Transverse colon (tissue), 3 donors: ENCODE data around the gene ABHD5.

Experiments used
- CTCF ChIP-seq, 5 experiments: fragments of 200-600 bp in 3 of 5; fragments of 450-650 bp in 2 of 5; sonication (generic) in 3 of 5; IDR thresholded peaks; 1 replicate in 2 of 5; 2 replicates in 3 of 5; pipeline ENCODE4 v1.5.1; 2016 to 2017; ENCODE audit warnings: antibody characterized with exemption in 5 of 5, inconsistent platforms in 3 of 5, mild to moderate bottlenecking in 2 of 5, moderate library complexity in 1 of 5
- EP300 ChIP-seq: sonication (generic); formaldehyde crosslinking; IDR thresholded peaks from one replicate; pipeline ENCODE4 v1.6.1; 2017; ENCODE audit warnings: antibody characterized with exemption, low read depth
- POLR2A ChIP-seq: fragments of 450-650 bp; IDR thresholded peaks from one replicate; pipeline ENCODE4 v1.6.1; 2016; ENCODE audit warnings: antibody characterized with exemption, mild to moderate bottlenecking, moderate library complexity

- TF ChIP-seq CTCF (IDR thresholded peaks at IDR 0.05): no peak
- no peak for TF ChIP-seq EP300
- TF ChIP-seq POLR2A: no peak
Measured at GRCh38 chr3:43728476-43728875, 37.7 kb downstream of the ABHD5 start.
